ENCODE measurements around the gene ERICH3.

DNA sequence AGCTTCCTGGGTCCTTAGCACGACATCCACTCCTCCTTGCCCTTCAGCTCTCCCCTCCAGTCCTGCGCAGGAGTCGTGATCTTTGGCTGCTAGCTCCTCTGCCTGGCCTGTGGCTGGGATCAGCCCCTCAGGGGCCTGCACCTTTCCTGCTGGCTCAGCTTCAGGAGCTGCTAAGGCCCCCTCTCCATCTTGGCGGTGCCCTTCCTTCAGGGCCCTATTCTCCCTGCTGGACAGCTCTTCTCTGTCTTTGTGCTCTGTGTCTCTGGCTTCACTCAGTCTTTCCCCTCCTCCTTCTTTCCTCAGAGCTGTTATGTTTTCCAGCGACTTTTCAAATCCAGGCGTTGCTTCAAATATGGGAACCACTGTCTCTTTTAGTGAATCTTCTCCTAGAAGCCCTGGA is 101.7 kb downstream of the ERICH3 start:
- TF ChIP-seq, protein P1, sequence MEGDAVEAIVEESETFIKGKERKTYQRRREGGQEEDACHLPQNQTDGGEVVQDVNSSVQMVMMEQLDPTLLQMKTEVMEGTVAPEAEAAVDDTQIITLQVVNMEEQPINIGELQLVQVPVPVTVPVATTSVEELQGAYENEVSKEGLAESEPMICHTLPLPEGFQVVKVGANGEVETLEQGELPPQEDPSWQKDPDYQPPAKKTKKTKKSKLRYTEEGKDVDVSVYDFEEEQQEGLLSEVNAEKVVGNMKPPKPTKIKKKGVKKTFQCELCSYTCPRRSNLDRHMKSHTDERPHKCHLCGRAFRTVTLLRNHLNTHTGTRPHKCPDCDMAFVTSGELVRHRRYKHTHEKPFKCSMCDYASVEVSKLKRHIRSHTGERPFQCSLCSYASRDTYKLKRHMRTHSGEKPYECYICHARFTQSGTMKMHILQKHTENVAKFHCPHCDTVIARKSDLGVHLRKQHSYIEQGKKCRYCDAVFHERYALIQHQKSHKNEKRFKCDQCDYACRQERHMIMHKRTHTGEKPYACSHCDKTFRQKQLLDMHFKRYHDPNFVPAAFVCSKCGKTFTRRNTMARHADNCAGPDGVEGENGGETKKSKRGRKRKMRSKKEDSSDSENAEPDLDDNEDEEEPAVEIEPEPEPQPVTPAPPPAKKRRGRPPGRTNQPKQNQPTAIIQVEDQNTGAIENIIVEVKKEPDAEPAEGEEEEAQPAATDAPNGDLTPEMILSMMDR (IDR thresholded peaks at IDR 0.05) = no peak
- no peak for TF ChIP-seq POLR2A (IDR thresholded peaks at IDR 0.05)

Measured in ovary (tissue), 3 donors.